ELR (cell line): ENCODE measurements around the gene MYCBP.
"Not testable (repeated sequence)": the region's sequence is repeated elsewhere in the genome, so short reads cannot be mapped to it uniquely, and the experiment has no call there.

Experiments used
- DNase-seq: peaks from one replicate; pipeline ENCODE4 v3.0.0-alpha.2; 2015; ENCODE audit warnings: low read depth

MYCBP gene

GRCh38 chr1:38867208-38867607 lies 5.9 kb downstream of the MYCBP start:
- DNase-seq: no peak

GRCh38 chr1:38865112-38865715 lies 7.9 kb downstream of the MYCBP start:
- no peak for DNase-seq

DNA sequence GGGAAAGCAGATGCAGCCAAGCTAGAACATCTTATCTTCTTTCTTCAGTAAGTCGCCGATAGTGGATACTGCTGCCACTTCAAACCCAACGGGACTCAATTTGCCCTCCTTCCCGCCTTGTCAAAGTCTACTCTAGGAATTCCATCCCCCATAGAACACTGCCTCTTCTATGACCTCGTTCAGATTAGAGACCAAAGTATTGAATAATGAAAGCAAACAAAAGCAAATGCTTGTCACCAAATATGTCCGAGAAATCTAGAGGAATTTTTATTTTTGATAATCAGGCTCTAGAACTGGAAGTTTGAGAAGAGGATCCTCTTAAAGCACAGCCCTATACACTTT lies 12.7 kb downstream of the MYCBP start:
- DNase-seq: peak; percentile 31

- peak; percentile 99 for DNase-seq
Observed at GRCh38 chr1:38859561-38860453, 13.3 kb downstream of the MYCBP start, which contains the start of gene RRAGC. TSS of gene RRAGC (minus strand) at chr1:38859772. CDS start at chr1:38859646, 126 bp downstream.

GRCh38 chr1:38858833-38859560 lies 14.2 kb downstream of the MYCBP start:
- peak; percentile 78 for DNase-seq

DNA sequence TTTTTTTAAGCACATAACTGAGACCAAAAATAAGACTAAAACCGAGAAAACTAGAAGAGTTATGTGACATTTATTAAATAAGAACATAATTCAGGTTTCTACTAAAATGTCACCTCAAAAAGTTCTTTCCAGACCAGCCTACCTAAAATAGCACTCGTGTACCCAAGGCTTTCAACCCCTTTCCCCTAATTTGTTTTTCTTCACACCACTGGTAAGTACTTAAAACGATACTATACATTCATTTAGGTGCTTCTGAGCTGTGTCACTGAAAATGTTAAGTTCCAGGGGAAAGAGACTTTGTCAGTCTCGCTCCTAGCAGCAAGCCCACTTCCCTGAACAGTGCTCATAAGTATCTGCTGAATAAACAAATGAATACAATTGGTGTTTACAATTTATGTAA lies 20.4 kb downstream of the MYCBP start:
- no peak for DNase-seq

GRCh38 chr1:38848071-38848470 lies 25.1 kb downstream of the MYCBP start:
- no peak for DNase-seq

DNA sequence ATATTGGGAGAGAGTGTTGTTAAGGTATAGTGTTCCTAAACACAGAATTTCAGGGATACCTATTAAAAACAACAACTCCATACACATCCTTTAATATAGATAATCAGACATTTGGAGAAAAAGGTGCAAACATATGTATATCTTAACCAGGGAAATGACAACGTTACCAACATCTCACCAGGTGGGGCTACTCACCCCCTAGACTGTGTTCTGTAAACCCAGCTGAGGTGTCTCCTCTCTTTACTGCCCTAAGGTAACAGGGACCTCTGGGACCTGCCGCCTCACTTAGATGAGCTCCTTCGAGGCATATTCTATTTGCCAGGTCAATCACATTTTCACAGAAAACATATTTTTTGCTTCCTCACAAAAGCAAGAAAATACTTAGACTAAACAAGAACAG lies 26.9 kb downstream of the MYCBP start:
- no peak for DNase-seq

- DNase-seq: not testable (repeated sequence)
Observed at GRCh38 chr1:38845088-38845487, 28.1 kb downstream of the MYCBP start.

GRCh38 chr1:38840281-38840680 lies 32.9 kb downstream of the MYCBP start:
- no peak for DNase-seq

GRCh38 chr1:38839363-38839762 lies 33.8 kb downstream of the MYCBP start:
- DNase-seq: no peak

GRCh38 chr1:38836316-38836715 lies 36.8 kb downstream of the MYCBP start:
- DNase-seq: not testable (repeated sequence)

GRCh38 chr1:38834937-38835827 lies 38.0 kb downstream of the MYCBP start:
- DNase-seq: peak; percentile 84

- DNase-seq: no peak
Observed at GRCh38 chr1:38834221-38834782, 38.8 kb downstream of the MYCBP start.

DNA sequence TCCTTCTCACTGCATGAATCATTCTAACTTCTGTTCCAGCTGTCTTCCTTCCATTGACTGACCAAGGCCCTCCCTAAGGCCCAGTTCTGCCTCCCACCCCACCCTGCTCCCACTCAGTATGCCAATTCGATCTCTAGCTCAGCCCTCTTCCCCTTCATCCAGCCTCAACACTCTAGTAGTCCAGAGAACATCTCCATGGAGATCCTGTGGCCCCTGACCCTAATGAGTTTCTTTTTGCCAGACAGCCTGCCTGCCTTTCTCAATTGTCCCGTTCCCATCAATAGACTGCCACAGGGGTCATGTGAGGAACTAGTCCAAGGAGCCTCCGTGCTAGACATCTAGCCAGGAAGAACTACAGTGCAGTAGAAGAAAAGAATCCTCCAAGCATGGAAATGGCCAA lies 40.0 kb downstream of the MYCBP start:
- no peak for DNase-seq

DNA sequence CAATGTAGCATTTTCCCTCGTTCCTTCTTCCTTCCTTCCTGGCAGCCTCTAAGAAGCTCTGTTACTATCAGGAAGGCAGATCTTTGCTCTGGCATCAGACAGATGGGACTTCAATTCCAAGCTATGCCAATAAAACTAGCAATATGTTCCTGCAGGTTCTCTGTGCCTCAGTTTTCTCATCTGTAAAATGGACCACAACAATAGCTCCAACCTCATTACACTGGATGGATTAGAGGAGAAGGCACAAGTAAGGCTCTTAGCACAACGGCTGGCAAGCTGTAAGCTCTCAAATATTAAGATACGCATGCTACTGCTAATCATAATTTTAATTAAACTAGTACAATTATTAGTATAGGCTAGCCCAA lies 40.8 kb downstream of the MYCBP start:
- no peak for DNase-seq

GRCh38 chr1:38831731-38832369 lies 41.3 kb downstream of the MYCBP start:
- DNase-seq: no peak

GRCh38 chr1:38829368-38829767 lies 43.8 kb downstream of the MYCBP start:
- no peak for DNase-seq

GRCh38 chr1:38827318-38827717 lies 45.8 kb downstream of the MYCBP start:
- no peak for DNase-seq

- DNase-seq: no peak
Observed at GRCh38 chr1:38826886-38827285, 46.3 kb downstream of the MYCBP start.

DNA sequence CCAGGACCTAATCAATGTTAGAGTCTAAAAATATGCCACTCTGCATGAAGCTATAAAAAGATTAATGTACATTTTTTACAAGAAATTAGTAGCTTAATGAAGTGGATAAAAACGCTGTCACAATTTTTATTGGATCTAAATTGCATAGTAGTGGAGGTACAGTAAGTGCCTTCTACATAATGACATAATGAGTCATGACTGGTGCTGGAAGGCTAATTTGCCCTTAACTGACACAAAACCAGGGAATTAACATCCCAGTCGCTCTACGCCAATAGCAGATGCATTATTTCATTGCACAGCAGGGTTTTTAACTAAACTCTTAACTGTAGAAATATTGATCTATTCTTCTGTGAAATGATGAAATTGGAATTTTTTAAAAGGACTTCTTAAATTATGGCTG lies 46.9 kb downstream of the MYCBP start:
- no peak for DNase-seq
